SW 1271 (cell line): ENCODE measurements around the gene TBC1D14.

Experiments
- DNase-seq, 2 experiments: peaks; one replicate each; lab custom pipeline; 2025; lab: John Stamatoyannopoulos, UW

The TBC1D14 gene, protein sequence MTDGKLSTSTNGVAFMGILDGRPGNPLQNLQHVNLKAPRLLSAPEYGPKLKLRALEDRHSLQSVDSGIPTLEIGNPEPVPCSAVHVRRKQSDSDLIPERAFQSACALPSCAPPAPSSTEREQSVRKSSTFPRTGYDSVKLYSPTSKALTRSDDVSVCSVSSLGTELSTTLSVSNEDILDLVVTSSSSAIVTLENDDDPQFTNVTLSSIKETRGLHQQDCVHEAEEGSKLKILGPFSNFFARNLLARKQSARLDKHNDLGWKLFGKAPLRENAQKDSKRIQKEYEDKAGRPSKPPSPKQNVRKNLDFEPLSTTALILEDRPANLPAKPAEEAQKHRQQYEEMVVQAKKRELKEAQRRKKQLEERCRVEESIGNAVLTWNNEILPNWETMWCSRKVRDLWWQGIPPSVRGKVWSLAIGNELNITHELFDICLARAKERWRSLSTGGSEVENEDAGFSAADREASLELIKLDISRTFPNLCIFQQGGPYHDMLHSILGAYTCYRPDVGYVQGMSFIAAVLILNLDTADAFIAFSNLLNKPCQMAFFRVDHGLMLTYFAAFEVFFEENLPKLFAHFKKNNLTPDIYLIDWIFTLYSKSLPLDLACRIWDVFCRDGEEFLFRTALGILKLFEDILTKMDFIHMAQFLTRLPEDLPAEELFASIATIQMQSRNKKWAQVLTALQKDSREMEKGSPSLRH

DNA sequence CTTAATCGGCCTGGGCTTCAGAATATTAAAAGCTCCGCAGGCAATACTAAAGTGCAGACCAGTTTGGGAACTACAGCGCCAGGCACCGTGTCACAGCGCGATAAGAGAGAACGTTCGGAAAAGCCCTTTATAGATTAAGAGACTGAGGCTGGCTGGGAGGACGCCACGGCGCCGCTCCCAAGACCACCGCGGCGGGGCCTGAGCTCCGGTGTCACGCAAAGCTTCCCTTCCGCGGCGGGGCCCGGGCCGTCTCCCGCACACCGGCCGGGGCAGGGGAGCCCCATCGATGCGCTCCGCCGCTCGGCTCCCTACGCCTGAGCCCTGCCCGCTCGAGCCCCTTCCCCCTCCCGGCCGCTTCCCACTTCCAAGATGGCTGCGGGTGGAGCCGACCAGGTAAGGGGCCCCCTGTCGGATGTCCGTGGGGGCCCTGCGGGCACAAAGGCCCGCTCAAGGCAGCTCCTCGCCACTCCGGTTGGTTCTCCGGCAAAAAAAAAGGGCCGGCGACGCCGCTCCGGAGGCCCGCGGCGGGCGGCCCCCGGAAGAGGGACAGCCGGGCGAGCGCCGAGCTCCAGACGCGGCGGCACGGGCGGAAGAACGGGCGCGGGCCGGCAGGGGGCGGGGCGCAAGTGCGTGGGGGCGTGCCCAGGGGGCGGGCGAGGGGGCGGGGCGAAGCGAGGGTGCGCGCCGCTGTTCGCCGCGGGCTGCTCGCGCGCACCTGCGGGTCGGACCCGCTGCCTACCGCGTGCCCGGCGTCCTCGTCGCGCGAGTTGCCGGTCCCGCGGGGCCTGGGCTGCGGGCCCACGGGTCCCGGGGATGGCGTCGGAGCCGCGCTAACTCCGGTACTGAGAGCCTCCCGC, at the start of gene TBC1D14:
Gene TBC1D14, plus strand, starts transcription at position 714 of the 857 bp plus-strand sequence. CDS start 13,564 bp downstream, outside the sequence.
- peak; percentile 29 to 78 for DNase-seq

DNA sequence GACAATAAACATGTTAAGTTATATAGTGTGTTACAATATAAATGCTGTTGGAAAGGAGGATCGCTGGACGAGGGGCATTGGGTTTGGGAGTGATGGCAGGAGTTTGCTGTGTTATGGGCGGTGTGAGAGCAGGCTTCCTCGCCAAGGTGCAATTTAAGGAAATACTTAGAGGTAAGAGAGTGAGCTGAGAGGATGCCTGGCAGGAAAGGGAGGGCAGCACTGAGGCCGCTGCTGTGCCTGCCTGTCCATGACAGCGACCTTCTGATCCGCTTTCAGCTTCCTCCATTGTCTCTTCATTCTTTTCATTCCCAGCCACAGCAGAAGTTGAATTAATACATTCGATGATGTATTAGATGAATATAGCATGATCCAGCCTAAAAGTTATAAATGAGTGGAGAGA, 41.2 kb upstream of the TBC1D14 start:
- DNase-seq: no peak

DNA sequence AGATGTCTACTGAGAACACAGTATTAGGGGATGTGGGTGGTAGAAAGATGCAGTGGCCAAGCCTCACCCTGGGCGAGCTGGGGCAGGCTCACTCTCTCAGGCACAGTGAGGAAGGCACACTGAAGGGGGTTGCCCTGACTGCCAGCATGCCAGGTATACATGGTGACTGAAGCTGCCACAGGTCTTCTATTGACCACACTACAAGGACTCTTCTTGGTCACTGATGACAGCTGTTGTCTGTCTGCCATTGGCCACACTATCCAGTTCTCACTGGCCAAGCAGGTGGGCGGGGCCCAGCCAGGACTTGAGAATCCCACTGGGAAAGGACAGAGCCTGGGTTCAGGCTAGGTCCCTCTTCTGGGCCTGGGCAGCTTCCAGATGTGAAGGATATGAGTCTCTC, 39.7 kb upstream of the TBC1D14 start:
- DNase-seq: no peak

DNA sequence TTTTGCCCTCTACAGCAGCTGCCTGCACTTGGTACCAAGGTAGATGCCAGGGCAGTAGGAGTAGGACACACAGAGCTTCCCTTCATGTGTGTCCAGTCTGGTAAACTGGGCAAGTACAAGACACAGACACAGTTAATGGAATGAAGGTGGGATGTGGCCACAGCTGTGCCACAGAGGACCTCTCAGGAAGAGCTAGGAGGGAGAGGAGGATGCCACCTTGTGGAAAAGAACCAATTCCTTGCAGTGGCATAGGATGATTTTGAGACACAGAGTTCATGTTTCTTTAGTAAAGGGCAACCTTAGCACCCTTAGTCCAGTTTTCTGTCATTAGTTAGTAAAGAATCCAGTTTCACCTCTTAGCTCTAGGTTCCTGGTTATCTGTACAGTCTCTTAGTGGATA, 36.3 kb upstream of the TBC1D14 start:
- DNase-seq: peak in 1 of 2 experiments; percentile 29

DNA sequence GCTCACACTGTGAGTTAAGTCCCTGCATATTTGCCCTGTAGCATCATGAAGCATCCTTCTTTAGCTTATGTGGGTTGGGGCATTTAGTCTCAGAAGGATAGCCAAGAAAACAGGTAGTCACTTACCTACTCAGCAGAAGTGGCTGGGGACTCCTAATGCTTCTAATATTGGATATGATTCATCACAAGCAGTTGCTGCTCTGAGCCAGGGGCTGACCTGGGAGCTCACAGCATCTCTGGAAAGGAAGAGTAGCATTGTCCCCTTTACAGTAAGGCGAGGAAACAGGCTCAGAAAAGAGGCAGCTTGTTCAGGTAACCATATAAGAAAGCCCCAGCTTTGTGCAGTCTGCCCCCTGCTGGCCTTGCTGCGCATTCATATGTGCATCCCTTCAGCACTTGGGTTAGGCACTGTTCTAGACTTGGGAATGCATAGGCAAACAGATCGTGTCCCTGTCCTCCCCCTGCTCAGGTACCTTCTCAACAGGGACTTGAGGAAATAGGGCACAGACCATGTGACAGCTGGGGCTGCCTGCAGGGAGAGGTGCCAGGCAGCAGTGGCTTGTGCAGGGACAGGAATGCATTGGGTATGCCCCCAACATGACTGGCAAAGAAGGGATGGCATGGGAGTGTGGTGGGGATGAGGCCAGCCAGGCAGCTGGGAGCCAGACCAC, 35.7 kb upstream of the TBC1D14 start:
- peak; percentile 6 to 55 for DNase-seq

DNA sequence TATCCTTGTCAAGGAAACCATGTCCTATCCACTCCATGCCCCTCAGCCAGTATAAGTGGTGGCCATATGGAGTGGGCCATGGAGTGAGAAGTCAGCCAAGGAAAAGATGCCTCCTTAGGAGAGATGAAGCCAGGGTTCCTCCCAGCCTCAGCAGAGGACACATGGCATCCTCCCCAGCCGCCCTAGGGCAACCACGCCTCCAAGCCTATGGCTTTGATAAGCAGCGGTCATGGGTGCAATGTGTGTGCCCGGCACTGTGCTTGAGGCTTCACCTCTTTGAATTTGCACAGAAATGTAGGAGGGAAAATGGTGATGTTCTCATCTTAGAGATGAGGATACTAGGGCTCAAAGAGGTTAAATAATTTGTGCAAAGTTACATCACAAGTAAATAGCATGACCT, 34.6 kb upstream of the TBC1D14 start:
- DNase-seq: no peak

DNA sequence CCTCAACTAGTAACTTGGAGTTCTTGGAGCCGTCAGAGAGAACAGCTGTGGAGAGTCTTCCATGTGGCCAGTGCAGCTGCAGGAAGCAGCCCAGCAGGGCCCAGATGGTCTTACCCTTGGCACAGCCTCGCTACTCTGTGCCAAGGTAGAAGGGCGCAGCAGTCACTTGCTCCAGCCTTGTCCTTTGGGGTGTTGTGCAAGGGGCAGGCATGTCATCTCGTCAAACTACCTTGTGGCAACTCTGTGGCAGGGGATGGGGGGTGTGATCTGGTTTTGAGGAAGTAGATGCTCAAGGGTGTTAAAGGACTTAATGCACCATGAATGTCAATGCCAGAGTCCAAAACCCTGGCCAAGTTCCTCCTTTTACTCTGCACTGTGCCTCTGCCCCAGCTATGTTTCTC, 34.2 kb upstream of the TBC1D14 start:
- DNase-seq: no peak

DNA sequence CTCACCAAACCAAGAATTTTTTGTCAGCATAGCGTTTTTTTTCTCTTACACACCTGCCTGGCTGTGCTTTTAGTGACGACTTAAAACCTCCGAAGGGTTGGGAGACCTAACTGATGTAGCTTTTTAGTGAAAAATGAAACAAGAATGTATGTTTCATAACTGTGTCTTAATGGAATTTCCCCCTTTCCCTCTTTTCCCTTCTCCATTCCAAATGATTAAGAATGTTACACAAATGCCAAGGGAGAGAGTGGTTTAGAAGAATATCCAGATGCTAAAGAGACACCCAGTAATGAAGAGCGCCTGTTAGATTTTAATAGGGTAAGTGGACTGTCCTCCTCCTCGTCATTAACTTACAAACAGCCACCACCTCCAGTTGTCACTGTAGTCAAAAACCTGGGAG, 33.2 kb upstream of the TBC1D14 start:
- no peak for DNase-seq

DNA sequence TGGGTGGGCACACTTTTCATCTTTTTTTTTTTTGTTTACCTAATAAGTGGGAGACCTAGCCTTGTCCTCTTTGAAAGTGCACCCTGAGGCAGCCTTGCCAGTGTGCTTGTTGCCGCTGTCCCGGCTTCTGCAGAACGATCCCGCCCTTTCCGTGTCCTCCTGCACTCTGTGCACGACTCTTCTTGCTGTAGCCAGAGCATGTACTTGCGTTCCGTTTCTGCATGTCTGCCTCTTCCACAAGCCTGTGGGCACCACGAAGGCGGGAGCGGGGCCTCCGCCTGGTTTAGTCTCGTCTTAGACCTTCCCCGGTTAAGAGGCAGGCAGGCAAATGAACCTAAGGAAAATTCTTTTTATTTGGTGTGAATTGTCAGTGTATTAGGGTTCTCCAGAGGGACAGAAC, 32.6 kb upstream of the TBC1D14 start:
- DNase-seq: no peak

DNA sequence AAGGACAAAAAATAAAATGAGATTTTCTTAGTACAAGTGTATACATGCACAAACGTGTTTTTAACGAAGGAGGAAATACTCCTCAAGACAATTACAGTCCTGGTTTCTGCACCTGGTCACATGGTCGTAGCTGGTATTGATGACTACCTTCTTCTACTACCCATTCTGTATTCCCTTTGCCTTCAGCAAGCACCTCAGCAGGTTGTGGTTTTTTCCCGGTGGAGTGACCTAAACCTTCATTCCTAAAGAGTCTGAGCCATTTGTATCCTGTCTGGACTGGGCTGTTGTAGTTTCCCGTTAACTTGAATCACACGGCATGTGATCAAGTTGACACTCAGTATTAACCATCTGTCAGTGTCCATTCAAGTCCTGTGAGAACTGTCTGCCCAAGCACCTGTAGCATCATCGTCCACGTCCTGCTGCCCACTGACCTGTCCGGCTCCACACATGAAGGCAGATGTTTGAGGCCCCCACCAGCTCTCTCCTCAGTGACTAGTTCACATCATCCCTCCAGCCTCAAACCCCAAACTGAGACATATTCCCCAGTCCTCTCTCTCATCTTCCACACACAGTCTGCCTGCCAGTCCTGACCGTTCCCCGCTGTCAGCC, 31.1 kb upstream of the TBC1D14 start:
- no peak for DNase-seq

DNA sequence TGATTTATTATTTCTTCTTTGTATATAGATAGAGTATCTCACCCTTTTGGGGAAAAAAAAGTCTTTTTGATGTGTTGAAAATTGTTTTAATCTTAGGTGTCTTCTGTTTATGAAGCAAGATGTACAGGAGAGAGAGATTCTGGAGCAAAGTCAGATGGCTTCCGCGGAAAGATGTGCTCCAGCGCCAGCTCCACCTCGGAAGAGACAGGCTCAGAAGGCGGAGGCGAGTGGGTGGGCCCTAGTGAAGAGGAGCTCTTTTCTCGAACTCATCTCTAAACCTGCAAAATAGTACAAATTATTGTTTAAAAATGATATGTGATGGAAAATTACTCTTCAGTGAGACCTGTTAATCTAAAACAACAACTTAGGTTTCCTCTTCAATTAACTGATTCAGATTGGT, 28.9 kb upstream of the TBC1D14 start:
- DNase-seq: no peak

DNA sequence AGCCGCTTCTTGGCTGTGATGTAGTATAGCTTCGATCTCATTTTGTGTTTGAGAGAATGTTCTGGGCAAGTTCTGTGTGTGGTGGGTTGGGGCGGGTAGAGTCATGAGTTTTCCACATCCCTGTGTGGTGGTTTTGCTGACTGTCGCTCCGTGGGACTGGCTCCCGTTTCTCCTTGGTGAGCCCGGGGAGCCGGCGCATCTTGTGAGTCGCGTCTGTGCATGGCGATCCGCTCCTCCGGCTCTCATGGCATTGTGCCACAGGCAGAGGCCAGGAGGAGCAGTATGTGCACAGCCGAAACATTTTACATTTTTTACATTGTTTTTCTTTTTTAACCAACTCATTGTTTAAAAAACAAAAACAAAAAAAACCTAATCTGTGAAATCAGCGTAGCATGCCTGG, 27.7 kb upstream of the TBC1D14 start:
- no peak for DNase-seq

DNA sequence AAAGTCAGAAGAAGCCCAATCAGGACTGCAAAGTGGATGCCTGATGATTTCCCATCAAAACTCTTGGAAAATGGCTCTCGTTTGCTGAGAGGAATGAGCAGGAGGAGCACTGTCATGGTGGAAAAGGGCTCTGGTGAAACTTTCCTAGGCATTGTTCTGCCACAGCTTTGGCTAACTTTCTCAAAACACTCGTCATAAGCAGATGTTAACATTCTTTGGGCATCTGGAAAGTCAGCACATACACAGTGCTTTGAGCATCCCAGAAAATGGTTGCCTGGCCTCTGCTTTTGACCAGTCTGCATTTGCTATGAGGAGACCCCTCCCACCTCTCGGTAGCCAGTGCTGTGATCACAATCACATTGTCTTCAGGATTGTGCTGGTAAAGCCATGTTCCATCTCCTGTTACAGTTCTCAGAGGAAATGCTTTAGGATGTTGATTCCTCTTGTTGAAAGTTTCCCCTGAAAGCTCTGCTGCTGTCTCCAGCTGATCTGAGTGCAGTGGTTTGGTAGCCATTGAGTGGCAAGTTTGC, 25.2 kb upstream of the TBC1D14 start:
- no peak for DNase-seq

DNA sequence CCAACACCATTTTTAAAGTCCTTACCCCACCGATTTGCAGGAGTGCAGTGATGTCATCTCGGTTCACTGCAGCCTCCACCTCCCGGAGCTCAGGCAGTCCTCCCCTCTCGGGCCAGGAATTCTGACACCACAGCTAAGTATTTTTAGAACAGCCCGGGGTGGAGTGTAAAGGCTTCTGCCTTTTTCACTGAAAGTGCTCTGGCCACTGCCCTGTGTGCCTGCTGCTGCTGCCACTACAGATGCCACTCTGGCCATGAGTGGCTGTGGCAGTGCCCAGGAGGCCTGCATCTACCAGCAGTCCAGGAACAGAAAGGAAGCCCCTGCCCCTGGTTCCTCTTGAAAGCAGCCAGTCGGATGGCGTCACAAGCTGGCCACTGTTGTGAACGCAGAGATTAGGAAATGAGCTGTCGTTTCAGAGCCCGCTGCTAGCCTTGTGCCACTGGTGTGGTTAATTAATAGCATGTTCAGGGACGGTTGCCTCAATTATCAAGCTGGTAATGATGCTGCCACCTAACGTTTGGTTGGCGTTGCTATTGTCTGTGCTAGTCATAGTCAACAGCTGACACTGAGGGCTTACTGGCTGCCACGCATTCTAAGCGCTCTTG, 23.6 kb upstream of the TBC1D14 start:
- peak in 1 of 2 experiments; percentile 6 for DNase-seq

DNA sequence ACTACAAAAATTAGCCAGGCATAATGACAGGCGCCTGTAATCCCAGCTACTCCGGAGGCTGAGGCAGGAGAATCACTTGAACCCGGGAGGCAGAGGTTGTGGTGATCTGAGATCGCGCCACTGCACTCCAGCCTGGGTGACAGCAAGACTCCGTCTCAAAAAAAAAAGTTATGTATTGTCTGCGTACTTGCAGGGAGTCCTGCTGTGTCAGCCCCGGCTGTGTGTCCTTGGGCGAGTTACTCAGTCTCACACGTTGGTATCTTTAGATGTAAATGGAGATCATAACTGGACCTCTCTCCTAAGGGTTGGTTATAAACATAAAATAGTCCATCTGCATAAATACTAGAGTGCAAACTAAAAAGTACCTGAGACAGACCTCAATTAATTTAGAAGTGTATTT, 22.7 kb upstream of the TBC1D14 start:
- no peak for DNase-seq

DNA sequence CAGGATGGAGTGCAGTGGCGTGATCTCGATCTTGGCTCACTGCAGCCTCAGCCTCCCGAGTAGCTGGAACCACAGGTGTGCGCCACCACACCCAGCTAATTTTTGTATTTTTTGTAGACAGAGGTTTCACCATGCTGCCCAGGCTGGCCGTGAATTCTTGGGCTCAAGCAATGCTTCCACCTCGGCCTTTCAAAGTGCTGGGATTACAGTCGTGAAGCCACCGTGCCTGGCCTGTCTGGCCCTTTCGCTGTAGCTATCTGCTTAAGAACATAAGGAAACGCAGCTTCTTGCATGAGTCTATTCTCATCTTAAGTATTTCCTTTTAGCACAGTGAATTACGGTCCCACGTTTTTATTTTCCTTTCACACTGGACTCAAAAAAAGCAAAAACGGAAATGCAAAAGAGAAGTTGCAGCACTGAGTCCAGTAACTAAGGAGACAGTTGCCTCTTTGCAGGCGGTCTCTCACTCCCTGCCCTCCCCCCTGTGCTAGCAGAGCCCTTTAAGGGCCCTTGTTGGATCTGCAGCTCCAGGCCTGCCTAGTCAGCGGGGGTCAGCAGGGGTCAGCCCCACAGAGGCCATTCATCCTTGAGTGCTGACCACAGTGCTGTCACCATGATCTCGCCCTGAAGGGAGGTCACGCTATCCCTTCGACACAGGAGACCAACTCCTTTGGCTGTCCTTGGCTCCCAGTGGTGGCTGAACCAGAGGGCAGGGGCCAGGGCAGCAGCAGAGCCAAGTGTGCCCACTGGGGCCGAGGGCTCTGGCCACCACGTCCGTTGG, 21.8 kb upstream of the TBC1D14 start:
- no peak for DNase-seq

DNA sequence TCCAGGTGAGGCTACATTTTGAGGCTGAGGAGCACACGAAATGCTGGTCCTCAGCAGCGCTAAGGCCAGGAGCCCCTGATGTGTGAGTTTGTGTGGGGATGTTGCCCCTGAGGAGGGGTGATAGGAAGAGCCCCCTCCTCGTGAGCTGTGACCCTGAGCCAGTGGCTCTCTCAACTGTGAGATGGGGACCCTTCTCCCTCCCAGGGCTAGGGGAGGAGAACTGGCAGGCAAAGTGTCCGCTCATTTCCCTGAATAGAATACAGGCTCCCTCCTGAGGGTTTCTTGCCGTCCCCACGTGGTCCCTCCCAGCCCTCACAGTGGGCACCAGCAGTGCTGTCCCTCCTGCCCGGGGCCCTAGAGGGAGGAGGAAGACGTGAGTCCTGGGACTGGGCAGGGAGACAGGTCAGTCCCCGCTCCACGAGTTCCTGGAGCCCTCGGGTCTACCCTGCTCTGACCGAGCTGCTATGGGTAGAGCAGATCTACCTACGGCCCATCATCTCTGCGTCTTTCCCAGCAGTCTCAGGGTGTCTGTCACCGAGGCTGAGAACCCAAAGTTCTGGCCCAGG, 21.0 kb upstream of the TBC1D14 start:
- DNase-seq: no peak

DNA sequence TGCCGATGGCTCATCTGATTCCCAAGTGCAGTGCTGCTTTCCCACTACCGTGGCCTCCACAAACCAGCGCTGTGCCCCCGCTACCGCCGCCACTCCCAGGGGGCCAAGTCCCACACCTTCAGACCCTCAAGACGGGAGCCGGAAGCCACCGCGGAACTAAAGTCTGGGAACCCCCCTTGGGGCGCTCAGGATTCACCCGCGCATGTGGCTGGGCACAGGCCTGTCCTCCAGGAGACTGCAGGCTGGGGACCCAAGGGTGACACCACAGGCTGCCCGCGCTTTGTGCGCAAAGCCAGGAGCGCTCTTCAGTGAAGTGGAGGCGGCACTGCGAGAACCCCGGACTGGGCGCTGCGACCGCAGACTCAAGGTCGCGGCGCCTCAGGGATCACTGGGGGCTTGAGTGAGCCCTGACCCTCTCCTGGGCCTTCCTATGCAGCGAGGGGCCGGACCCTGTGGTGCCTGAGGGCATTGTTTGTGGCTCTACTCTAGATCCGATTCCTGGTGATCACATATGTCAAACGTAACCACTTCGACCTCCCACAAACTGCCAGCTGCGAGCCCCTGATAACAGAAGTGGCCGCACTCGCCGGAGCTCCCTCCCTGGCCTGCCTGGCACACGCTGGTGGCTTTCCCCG, 20.4 kb upstream of the TBC1D14 start:
- no peak for DNase-seq

DNA sequence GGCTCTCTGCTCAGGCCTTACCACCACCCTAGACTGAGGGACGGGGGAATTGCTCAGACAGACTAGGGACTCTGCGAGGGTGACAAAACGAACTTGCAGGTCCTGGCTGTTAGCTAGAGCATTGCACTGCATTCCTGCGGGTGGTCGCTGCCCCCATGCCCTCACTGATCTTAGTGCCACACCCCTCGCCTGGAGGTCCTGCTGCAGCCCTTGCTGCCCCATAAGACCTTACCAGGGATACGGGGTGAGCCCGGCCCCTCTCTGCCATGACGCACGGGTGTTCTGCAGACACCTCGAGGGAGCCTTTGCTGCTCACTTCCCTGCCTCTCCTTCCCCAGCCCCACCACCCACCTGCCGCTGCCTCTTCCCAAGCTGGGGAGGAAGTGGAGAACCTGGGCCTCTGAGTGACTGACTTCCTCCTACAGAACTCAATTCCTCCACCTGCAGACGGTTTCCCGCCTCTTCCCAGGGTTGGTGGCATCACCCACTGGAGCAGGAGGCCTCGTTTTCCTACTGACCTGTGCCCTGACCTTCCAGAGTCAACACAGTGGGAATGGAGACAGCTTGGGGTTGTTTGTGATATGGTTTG, 19.8 kb upstream of the TBC1D14 start:
- no peak for DNase-seq
